NCI-H2107 (cell line): ENCODE results near the gene CDH5.
"Not testable (repeated sequence)": the region's sequence is repeated elsewhere in the genome, so short reads cannot be mapped to it uniquely, and the experiment has no call there.

Source experiments
- DNase-seq: peaks from one replicate; lab custom pipeline; 2025; lab: John Stamatoyannopoulos, UW

The CDH5 gene

GRCh38 chr16:66437391-66437945, 71.0 kb downstream of the CDH5 start:
- no peak for DNase-seq

GRCh38 chr16:66438536-66438935, 72.0 kb downstream of the CDH5 start:
- DNase-seq = no peak

GRCh38 chr16:66439051-66439730, 72.7 kb downstream of the CDH5 start:
- DNase-seq = no peak

GRCh38 chr16:66440271-66440802, 73.8 kb downstream of the CDH5 start:
- no peak for DNase-seq

- no peak for DNase-seq
Observed at GRCh38 chr16:66440970-66441369, 74.5 kb downstream of the CDH5 start.

- DNase-seq = no peak
Observed at GRCh38 chr16:66441586-66442375, 75.3 kb downstream of the CDH5 start.

GRCh38 chr16:66442502-66443268, 76.2 kb downstream of the CDH5 start:
- DNase-seq = no peak

- DNase-seq = no peak
Observed at GRCh38 chr16:66443269-66443652, 76.8 kb downstream of the CDH5 start.

GRCh38 chr16:66444049-66444481, 77.6 kb downstream of the CDH5 start:
- no peak for DNase-seq

GRCh38 chr16:66446737-66447136, 80.2 kb downstream of the CDH5 start:
- DNase-seq = no peak

GRCh38 chr16:66447491-66447890, 81.0 kb downstream of the CDH5 start:
- DNase-seq = no peak

- no peak for DNase-seq
Observed at GRCh38 chr16:66451548-66451947, 85.1 kb downstream of the CDH5 start.

- DNase-seq = not testable (repeated sequence)
Observed at GRCh38 chr16:66453230-66453629, 86.7 kb downstream of the CDH5 start.
